GOT3 (cell line): ENCODE results near the gene ANKH.

Experiments
- DNase-seq: peaks from one replicate; lab custom pipeline; 2025; ENCODE audit warnings: mixed read lengths; lab: John Stamatoyannopoulos, UW

Gene ANKH

DNA sequence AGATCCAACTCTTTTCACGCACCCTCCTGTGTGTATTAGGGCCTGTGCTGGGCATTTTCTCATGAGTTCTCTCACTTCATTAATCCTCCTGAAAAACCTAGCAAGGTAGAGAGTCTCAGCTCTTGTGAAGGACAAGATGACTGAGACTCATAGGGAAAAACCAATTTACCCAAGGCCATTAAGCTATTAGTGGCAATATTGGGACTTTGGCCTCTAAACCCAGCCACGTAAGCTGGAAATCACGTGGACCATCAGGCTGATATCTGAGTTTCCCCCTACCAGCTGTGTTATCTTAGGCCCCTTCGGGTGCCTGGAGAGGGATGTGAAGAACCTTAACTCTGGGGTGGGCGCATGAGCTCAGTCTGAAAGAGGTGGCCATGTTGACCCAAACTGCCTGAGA is 80.7 kb downstream of the ANKH start:
- DNase-seq = no peak

DNA sequence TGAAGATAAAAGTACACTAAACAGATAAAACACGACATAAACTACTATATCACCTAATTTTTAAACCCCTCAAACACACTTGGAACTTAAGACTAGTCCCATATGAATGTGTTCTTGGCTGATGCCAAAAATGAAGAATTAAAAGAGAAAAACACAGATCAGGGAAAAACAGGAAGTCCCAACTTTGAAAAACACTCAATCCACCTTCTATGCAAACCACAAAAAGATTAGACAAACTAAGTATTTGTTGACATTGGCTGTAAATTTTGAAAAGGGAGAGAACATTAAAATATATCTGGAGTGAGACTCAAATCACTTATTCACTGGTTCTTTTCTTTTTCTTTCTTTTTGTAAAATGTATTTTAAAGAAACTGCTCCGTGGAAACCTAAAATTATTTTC is 81.4 kb downstream of the ANKH start:
- no peak for DNase-seq

DNA sequence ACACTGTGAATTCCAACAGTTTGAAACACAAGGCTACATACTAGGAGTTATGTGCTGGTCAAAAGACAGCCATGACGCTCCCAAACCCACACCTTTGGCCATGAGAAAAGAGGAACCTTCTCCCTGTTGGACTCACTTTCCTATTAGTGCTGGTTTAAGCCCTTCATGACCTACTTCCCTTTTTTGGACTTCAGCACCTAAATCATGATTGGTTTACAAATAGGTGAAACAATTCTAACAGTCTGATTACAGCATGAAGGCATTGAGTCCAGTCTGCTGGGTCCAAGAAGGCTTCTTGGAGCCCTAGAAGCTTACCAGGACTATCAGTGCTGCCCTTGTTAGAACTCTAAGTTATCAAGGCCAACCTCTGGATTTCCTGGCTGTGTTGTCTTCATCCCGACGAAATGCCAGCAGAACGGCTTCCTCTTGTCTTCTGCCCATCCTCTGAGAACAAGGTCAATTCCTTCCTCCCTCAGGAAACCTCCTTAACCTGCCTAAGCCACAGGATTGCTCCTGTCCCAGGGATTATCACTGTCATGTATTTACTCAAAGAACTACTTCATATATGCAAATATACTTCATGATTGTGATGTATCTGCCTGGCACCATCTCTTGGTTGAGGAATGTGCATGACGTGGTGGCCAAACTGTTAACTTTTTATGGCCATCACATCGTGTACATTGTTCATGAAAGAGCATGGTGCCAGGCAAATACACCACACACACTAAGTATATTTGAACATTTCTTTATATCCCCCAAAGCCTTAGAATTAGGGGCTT is 83.6 kb downstream of the ANKH start:
- DNase-seq = no peak

DNA sequence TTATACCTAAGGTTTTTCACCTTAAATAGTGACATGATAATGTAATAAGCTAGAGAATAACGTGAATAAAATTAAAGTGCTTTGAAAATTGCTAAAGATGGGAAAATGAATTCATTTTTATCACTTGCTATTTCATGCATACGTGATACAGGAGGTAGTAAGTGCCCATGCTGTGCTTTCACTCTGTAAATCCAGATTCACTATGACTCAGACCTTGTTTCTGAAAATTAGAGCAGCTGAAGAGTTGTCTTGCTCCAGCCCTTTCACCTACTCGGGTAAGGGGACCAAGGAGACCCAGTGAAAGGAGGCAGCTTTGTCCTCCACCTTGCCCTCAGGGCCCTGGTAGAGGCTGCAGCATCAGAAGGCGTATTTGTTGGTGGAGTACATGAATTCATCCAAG is 87.9 kb downstream of the ANKH start:
- DNase-seq = no peak

DNA sequence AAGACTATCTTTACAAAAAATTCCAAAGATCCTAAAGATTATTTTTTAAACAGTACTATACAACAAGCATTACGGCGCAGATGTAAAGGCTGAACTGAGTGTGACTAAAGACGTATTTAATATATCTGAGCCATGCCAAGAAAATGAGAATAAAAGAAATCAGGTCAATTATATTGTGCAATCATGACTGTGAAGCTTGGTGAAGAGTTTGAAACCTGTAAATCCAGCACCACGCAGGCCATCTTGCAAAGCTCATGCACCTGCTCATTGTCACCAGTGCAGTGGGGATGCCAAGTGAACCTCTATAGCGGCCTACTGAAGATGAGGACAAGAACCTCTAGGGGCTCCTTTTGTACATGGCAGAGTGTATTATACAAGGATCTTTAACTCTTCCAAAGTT is 89.0 kb downstream of the ANKH start:
- no peak for DNase-seq

DNA sequence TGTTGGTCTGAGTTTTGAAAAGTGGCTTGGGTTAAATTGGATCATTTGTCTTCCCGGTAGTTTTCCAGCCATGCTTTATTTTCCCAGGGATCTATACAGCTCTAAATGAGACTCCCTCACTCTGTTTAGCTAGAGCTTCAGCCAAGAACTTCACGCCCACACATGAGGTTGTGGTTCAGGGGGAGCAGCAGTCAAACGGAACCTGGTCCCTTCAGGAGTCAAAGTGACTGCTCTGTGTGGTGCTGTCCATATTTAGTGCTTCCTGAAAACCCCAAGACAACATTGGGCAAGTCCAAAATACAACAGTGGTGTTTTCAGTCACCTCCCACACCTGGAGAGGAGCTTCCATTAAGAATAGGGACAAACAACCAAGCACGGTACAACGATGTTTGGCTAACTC is 90.5 kb downstream of the ANKH start:
- DNase-seq = no peak

DNA sequence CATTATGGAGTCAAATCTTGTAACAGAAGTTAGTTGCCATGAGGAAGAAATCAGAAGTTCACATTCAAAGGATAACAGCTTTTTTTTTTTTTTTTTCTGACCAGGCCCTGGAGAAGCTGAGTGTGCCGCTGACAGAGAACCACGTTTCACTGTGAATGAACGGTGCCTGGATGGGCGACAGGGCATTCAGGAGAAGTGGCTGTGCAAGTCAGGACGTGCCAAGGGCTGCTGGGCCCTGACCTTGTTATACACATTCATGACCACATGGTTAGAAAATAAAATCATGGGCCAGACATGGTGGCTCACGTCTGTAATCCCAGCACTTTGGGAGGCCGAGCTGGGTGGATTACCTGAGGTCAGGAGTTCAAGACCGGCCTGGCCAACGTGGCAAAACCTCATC is 91.6 kb downstream of the ANKH start:
- no peak for DNase-seq

DNA sequence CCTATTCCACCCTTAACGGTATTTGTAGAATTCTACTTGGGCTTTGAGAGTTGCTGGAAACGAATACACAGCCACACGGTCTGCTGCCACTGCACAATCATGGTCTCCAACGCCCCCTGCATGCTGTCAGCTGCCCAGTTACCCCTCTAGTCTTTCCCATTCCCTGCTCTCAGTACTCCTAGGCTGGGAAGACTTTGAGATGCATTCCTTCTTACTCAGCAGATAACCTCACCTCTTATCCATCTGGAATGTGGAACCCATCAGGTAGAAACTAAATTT is 92.8 kb downstream of the ANKH start:
- DNase-seq = no peak

DNA sequence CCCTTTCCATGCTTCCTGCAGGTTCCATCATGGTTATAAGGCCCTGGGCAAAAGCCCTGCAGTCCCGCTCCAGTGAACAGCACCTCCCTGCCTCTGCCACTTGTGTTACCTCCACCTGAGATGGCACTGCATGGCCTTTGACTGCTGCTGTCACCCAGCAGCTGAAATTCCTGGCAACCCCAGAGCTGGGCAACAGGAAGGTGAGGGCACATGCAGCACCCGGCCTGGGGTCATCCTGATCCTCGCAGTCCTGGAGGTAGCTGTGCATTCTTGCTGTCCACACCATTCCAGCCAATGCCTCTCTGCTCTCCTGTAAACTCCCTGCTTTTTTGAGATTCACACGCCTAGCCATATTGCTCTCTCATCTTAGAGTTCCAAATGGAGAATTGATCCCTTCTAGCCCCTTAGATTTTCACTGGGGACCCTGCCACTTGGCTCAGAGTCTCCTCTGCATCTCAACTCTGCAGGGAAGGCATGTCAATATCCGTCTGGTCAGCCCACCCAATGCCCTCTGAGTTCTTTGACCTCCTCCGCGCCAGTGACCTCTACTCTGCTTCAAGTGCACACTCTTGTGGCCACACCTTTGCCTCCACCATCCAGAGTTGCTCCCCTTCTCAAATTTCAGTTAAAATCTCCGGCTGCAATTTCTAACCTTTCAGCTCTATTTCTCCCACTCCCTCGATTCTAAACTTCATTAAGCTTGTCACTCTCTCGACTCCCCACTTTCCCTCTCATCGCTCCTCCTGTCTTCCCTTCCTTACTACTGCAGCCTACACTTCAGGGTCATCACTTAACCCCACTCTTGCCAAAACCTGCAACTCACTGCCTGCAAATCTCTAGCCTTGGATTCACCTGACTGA is 93.4 kb downstream of the ANKH start:
- no peak for DNase-seq

DNA sequence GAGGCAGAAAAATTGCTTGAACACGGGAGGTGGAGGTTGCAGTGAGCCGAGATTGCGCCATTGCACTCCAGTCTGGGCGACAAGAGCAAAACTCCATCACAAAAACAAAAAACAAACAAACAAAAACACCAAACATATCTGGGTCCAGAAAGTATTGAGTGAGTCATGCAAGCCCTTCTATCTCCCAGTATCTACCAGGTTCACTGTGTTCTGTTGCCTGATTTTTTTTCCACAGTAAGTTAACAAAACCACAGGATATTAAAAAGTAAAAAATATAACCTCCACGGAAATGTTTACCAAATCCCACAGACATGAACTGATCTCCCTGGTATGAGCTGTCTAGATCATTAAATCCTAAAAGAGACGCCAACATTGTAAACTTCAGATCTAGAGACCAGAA is 94.4 kb downstream of the ANKH start:
- no peak for DNase-seq

DNA sequence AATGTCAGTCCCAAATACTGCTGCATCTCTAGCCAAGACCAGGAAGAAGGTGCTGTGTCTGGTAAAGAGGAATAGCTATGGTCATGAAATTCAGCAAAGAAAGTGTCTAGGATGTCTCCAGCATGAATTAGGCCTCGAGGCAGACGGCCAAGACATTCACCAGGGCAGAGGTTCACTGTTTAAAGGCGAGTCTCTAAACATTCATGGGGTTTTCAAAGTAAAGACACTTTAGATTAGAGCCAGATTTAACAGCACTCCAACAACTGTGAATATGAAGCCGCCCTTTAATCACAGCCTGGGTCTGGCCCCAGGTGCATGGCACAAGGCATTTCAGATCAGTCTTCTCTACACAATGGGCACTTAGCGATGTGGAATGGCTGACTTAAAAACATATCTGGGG is 95.0 kb downstream of the ANKH start:
- DNase-seq = no peak

DNA sequence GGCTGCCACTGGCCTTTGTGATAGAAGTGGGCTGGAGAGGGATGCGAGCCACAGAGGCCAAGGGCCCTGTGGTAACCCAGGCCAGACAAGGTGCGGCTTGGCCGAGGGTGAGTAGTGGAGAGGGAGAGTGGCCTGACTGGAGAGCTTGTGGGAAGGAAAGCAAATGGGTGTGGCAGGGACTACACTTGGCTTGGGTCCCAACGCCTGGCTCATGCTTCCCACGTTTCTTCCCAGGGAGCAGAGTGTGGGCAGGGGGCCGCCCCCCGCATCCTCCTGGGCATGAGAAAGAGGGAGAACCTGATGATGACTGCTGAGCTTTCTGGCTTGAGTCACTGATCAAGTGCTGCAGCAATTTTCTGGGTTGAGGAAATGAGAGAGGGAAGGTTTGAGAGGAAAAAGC is 95.7 kb downstream of the ANKH start:
- DNase-seq = no peak

DNA sequence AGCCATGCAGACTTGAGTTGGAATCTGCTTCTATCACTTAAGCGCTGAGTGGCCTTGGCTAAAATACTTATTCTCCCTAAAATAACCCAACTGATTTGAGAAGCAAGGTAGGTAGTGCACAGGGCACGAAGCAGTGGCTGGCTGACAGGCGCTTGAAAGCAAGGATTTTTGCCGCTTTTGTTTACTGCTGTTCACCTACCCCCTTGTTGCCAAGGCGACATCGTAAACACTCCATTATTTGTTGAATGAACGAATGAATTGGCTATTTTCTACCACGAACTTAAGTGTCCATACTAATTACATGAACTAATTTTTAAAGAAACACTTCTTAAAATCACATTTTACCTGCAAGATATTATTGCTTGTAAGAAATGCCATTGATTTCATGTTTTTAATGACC is 98.0 kb downstream of the ANKH start:
- no peak for DNase-seq

DNA sequence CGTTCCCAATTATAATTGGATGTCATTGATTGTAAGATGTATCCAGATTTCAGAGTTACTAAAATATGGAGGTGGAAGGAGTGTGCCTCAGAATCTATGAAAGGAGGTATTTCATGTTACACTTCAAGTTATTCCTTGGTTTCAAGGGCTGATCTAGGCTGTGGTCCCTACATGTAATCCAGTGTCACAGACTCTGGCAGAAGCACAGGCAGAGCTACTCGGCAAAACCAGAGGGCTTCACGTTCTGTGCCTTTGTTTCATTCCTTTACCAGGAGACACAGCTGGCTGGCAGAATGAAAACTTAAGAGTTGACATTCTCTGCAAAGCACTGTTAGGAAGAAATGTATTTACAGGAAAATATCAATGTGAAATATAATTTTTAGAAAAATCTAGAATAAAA is 99.6 kb downstream of the ANKH start:
- no peak for DNase-seq

DNA sequence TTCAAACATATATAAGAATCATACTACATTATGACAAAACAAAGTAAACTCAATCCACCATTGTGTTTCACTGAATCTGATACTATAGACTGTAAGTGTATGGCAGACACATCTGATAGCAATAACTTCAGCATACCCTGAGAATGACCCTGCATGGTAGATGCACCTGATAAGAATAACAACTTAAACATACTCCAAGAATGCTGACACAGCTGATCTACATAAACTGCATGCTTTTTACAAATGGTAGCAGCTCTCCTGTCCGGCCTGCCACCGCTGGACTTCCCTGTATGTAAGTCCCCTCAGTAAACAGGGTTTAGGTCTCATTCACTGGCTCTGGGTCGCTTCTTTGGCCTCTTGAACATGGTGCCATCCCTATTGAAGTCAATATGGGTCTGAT is 100.4 kb downstream of the ANKH start:
- no peak for DNase-seq

DNA sequence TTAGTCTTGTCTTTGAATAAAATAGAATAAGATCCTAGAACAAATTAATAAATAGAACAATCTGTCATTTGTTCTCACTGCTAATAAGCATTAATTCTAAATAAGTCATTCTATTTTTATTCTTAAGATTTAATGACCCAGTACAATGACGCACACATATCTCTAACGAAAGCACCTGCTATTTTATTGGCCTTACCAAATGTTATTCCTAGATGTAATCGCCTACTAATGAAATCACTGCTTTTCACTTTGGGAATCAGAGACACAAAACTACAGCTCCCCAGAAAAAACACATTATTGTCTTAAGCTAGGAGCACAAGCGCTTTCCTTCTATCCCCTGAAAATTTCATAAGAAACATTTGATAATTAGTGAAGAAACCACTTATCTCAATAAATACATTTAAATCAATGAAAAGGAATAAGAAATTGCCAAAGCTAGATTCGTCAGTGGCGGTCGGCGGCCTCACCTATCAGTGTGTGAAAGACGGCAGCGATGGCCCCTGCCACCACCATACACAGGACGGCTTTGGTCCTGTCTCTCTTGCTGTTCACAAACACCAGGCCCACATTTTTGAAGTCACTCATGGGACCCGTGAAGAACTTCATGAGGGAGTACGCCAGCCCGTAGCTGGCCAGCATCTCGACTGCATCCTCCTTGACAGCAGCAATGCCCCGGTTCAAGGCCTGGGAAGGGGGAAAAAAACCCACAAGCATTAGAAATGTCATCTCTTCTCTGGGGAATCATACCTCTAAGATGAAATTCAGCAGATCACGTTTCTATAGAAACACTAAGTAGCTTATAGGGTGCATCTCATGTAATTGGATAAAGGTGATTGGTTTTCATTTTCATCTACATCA is 102.8 kb downstream of the ANKH start:
- no peak for DNase-seq

DNA sequence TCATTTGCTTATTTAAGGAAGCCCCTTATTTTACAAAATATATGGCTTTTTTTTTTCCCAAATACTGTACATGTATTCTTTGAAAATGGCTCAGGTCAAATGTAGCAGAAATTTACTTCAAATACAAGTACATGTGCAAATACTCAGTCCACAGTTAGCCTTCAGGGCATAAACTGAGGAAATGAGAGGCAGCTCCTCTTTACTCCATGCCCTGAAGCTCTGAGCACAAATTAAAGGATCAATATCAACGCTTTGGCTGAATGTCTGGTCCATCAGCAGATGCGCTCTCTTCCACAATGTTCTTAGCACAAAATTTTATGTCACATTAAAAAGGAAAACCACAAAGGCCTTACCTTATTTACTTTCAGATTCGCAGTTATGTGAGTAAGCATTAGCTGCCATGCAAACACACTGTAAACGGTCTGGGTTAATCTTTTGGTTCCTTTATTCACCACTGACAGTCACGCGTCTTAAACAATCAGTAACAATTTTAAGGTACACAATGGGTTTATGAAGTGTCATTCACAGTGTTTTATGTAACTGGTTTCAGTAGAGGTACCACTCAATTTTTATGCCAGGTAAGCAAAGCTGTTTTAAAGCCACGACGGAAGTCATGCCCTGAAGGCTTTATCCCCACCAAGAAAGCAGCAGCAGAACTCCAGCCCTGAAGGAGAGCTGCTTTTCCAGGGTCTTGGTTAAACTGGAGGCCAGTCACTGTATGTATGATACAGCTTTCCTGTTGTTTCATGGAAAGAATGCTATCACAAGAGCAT is 103.7 kb downstream of the ANKH start:
- DNase-seq = no peak

DNA sequence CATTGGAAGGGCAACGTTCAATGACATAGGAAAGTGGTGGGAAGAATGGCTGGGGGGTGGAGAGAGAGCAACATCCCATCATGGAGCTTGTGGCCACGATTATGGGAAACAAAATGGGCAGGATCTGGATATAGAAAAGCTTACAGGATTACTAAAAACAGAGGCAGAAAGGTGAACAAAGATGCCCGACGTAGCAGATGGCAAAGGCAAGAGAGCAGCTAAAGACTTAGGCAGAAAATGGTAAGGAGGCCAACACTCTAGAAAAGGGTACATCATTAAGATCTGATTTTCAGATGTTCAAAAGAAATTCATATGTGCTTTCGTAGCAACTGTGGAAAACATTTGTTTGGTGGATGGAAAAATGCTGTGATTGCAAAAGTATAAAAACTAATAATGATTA is 104.5 kb downstream of the ANKH start:
- no peak for DNase-seq

DNA sequence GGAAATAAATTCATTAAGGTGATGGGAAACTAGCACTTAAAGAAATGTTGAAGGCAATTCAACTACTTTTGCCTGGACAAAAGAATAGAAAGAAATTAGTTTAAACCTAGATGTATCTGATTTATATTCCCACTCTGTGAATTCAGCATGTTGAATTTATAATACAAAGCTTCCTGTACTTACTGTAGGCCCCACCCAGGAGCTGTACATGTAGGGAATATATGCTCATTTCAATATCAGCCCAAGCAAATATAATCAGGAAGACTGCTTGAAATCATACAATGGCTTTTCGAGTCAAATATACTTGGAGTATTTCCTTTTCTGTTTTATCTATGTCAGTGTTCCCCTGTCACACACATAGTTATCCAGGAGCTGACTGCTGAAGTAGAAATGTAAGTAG is 105.0 kb downstream of the ANKH start:
- DNase-seq = no peak

DNA sequence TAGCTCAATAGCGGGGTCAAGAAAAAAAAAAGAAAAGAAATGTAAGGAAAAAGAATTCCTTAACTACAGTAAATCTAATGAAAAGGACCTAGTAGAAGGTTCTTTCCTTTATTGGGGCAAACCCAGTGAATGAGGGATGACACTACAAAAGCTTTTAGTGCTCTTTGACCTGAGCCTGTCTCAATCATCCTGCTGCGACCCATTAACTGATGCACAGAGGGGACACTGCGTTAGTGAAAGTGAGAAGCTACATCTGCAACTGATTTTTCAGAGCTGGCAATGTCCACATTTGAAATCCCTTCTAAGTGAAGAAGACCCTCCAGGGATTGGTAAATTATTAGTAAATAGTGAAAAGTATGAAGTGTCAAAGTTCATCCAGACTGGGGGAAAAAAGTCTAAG is 106.0 kb downstream of the ANKH start:
- DNase-seq = no peak

DNA sequence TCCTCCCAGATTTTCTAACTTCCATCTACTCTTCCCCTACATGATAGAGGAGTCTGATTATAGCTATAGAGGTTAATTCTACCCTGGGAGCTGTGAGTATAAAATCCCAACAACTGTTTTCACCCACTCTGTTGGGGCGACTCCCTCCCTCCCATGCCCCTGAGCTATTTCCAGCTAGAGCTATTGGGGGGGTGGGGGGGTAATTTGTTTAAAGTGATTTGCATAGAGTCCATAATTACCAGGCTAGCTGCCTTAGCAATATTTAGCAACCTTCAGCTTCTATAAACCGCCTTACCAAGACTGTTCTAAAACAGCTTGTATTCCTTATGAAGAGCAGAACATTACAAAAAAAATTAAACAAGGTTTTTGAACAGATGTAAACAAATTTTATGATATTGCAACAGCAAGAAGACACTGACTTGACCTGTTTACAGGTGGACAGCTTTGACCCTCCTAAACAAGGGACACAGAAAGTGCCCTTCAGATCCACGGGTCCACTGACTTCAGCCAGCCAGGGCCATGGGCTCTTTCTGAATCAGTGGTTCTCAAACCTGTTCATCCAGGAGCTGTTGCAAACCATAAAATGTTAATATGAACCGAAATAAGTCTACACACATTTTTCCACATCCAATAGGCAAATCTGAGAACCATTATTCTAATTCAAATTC is 108.9 kb downstream of the ANKH start:
- DNase-seq = no peak
